Measurements from ENCODE around the gene GFOD2.

The GFOD2 gene

GRCh38 chr16:67656344-67657016, 62.6 kb downstream of the GFOD2 start:
- no peak for DNase-seq

GRCh38 chr16:67655363-67655762, 63.8 kb downstream of the GFOD2 start:
- DNase-seq: no peak

GRCh38 chr16:67654403-67654911, 64.7 kb downstream of the GFOD2 start:
- DNase-seq: no peak

- DNase-seq: no peak
Measured at GRCh38 chr16:67653789-67654402, 65.2 kb downstream of the GFOD2 start.

GRCh38 chr16:67653128-67653788, 65.9 kb downstream of the GFOD2 start:
- no peak for DNase-seq

GRCh38 chr16:67652578-67653127, 66.5 kb downstream of the GFOD2 start:
- DNase-seq: no peak

- DNase-seq: no peak
Measured at GRCh38 chr16:67651847-67652246, 67.3 kb downstream of the GFOD2 start.

- no peak for DNase-seq
Measured at GRCh38 chr16:67651039-67651438, 68.1 kb downstream of the GFOD2 start.

- no peak for DNase-seq
Measured at GRCh38 chr16:67650023-67650422, 69.1 kb downstream of the GFOD2 start.

GRCh38 chr16:67649494-67649931, 69.6 kb downstream of the GFOD2 start:
- DNase-seq: no peak

- no peak for DNase-seq
Measured at GRCh38 chr16:67648764-67649407, 70.2 kb downstream of the GFOD2 start.

- no peak for DNase-seq
Measured at GRCh38 chr16:67648088-67648763, 70.9 kb downstream of the GFOD2 start.

- no peak for DNase-seq
Measured at GRCh38 chr16:67647681-67648080, 71.4 kb downstream of the GFOD2 start.

GRCh38 chr16:67647111-67647651, 71.9 kb downstream of the GFOD2 start:
- DNase-seq: no peak

GRCh38 chr16:67645397-67646121, 73.6 kb downstream of the GFOD2 start:
- no peak for DNase-seq

- DNase-seq: no peak
Measured at GRCh38 chr16:67644038-67644437, 75.1 kb downstream of the GFOD2 start.

GRCh38 chr16:67641779-67642708, 77.1 kb downstream of the GFOD2 start:
- peak; percentile 62 for DNase-seq

GRCh38 chr16:67637625-67638024, 81.5 kb downstream of the GFOD2 start:
- no peak for DNase-seq

- peak in 1 of 2 donors; percentile 50 for DNase-seq
Measured at GRCh38 chr16:67636713-67637112, 82.4 kb downstream of the GFOD2 start.
